Measurements from ENCODE around the gene SLC12A8. TPM values are rescaled to one million over a fixed set of nuclear protein-coding genes. Genes with fewer than 3 reads are reported as not detected.

The SLC12A8 gene
- total and polyA plus RNA-seq, 10 of the 15 experiments (the other 5 are each of a cell fraction or from before 2014, with no cell fraction given): 2.5 to 71.6 (median 50.1) TPM

GRCh38 chr3:125051715-125052581 lies 160.6 kb downstream of the SLC12A8 start (continued):
- TF ChIP-seq NFXL1 (IDR thresholded peaks at IDR 0.05; ENCODE audit: borderline replicate concordance) (no peak), ZNF24 (IDR thresholded peaks at IDR 0.05) (no peak), HDAC2 (IDR thresholded peaks at IDR 0.05) (no peak), E4F1 (IDR thresholded peaks at IDR 0.05; ENCODE audit: borderline replicate concordance, partially characterized antibody) (no peak), HDAC6 (IDR thresholded peaks at IDR 0.05; ENCODE audit: unreplicated experiment) (no peak), PAX8 (IDR thresholded peaks at IDR 0.05) (no peak), SP1 (IDR thresholded peaks at IDR 0.05; ENCODE audit: low read depth, low read length) (no peak), RB1 (IDR thresholded peaks at IDR 0.05; ENCODE audit: borderline replicate concordance) (no peak), ETV6 (conservative IDR thresholded peaks at IDR 0.05 in 1 of 2, IDR thresholded peaks at IDR 0.05 in 1 of 2; ENCODE audit: borderline replicate concordance in 1 of 2, low read depth in 1 of 2) (no peak; a peak in 1 of 4 replicates), ZNF217 (IDR thresholded peaks at IDR 0.05) (no peak; the same call in 1 of the 2 replicates), NR2C1 (IDR thresholded peaks at IDR 0.05) (no peak), RELB (IDR thresholded peaks at IDR 0.05; ENCODE audit: low read depth) (peak; percentile 63; the same call in 1 of the 2 replicates), CREB1 (IDR thresholded peaks at IDR 0.05; ENCODE audit: low read depth) (peak; percentile 51), BCL11A (IDR thresholded peaks at IDR 0.05; ENCODE audit: low read depth, low read length) (no peak; the same call in 1 of the 2 replicates), KDM1A (IDR thresholded peaks at IDR 0.05; ENCODE audit: borderline replicate concordance) (0 out of 2 replicates have a peak, but pooled peaks have one; percentile 4), TCF12 (IDR thresholded peaks at IDR 0.05; ENCODE audit: low read depth, low read length) (peak; percentile 64; the same call in 1 of the 2 replicates), GABPA (IDR thresholded peaks at IDR 0.05; ENCODE audit: low read depth) (peak; percentile 15; the same call in 1 of the 2 replicates), IRF4 (IDR thresholded peaks at IDR 0.05; ENCODE audit: low read depth, low read length) (no peak), USF2 (IDR thresholded peaks at IDR 0.05; ENCODE audit: borderline replicate concordance, low read depth, low read length) (no peak), PKNOX1 (IDR thresholded peaks at IDR 0.05) (no peak), ATF7 (IDR thresholded peaks at IDR 0.05; ENCODE audit: low read depth) (no peak), SUZ12 (IDR thresholded peaks at IDR 0.05; ENCODE audit: unreplicated experiment) (no peak), KAT2A (conservative IDR thresholded peaks at IDR 0.05; ENCODE audit: control insufficient read depth, low read depth, low read length) (no peak), JUND (IDR thresholded peaks at IDR 0.05; ENCODE audit: low read depth, low read length) (no peak), POLR2AphosphoS2 (IDR thresholded peaks at IDR 0.05; ENCODE audit: low read depth, low read length) (no peak)
